Activated CD4-positive, alpha-beta T cell treated with anti-CD3 and anti-CD28 coated beads for 24 hours (primary cell): ENCODE data around the gene RNF8.
"Not testable (repeated sequence)": the region's sequence is repeated elsewhere in the genome, so short reads cannot be mapped to it uniquely, and the experiment has no call there.

ENCODE experiments used
- DNase-seq, 2 donors: peaks; one replicate each; pipeline ENCODE4 v3.0.0-alpha.2; 2020; ENCODE audit warnings: low read depth in 2 of 2

Gene RNF8, protein sequence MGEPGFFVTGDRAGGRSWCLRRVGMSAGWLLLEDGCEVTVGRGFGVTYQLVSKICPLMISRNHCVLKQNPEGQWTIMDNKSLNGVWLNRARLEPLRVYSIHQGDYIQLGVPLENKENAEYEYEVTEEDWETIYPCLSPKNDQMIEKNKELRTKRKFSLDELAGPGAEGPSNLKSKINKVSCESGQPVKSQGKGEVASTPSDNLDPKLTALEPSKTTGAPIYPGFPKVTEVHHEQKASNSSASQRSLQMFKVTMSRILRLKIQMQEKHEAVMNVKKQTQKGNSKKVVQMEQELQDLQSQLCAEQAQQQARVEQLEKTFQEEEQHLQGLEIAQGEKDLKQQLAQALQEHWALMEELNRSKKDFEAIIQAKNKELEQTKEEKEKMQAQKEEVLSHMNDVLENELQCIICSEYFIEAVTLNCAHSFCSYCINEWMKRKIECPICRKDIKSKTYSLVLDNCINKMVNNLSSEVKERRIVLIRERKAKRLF

DNA sequence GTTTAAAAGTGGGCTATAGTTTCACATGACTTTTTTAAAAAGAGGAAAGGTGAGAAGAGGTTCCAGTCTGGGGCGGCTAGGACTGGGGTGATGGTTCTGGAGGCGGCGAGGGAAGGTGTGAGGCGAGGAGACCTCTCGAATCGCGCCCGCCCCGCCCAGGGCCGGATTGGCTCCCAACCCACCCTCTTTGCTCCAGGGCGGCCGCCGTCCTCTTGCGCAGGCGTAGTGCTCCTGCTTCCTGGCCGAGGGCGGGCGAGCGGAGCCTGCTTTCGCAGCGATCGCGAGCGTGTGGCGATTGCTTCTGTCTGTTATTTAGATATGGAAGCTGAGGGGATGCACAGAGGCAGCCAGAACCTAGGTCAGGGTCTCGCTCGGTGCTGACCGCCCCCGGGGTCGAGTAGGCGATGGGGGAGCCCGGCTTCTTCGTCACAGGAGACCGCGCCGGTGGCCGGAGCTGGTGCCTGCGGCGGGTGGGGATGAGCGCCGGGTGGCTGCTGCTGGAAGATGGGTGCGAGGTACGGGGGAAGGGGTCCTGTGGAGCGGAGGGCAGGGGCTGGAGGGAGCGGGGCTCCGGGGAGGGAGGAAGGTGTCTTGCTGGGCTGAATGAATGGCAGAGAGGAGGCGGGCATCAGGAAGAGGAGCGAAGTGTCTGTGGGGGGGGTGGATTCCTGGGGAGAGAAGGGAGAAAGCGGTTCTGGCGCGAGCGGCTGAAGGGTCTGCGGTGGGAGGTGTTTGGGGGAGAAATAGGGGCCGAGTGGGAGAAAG is at the start of gene RNF8:
Gene RNF8 (plus strand): TSS at position 223 of the 765 bp plus-strand sequence. CDS start 182 bp downstream, at position 405.
- peak; percentile 86 to 90 for DNase-seq

DNA sequence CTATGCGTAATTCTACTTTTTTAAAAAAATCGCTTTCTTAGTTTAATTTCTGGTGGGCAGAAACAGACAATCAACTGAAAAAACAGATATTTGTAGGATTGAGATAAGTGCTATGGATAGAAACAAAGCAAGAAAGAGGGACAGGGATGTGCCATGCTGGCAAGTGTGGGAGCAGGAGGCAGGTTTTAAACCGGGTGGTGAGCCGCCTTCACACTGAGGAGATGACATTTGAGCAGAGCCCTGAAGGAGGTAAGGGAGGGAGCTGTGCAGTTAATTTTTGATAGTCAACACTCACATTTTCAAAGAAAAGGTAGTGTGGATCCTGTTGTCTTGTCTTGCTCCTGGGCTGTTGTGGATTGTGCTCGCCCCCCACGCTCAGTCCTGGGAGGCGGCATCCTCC is 49.0 kb upstream of the RNF8 start:
- DNase-seq = no peak

DNA sequence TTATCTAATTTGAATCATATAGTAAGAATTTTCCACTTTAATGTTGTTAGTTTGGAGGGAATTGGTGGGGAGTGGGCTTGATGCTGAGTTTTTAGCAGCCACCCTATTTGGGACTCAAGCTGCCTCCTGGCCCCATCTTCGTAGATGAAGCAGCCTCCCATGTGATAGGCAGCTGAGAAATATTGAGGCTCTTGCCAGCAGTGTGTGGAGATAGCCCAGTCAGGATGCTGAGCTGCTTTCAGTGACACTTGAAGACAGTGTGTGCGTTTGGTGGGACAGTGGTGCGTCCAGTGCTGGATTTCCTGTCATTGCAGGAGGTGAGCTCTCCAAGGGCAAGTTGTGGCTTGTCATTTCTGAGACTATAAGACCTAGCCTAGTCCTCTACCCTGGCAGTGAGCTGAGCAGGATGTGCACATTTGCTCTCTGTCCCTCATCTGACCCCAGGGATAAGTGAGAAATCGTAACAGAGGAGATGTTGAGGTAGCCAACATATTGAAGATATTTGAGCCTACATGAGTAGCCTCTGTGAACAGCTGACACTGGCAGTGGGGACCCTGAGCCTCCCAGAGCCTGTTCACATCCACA is 47.9 kb upstream of the RNF8 start:
- DNase-seq = no peak

DNA sequence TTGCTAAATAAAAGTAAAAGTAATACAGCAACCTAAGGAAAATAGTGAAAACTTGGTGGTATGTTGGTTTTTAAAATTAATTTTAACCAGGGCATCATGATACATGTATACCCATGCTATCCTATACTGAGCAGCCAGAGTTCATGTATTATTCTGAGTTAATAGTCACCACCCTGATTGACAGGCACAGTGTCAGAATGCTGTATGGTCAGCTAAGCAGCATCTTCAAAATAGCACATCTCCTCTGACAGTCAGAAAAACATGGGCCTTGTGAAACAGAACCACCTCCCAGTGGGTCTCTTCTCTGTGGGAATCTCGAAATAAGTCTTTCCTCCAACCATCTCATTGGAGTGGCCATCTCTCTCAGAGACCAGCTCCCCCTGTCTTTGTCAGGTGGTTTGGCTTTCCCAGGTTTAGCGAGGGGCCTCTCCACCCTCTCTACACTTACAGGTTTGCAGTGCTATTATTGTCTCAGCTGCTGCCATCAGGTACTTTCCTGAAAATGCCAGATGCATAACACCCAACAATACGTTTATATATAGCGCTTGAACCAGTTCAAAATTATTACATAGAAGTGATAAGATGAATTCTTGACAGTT is 47.1 kb upstream of the RNF8 start:
- no peak for DNase-seq

DNA sequence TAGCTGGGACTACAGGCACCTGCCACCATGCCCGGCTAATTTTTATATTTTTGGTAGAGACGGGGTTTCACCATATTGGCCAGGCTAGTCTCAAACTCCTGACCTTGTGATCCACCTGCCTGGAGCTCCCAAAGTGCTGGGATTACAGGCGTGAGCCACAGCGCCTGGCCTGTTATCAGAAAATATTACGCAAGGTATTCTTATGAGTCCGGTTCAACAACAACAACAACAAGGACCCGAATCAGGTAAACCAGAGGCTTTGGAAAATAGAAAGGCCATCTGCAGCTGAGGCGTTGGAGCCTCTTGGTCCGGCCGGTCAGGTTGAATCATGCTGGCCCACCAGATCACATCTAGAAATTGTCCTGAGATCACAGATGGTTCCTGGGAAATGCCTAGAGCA is 46.3 kb upstream of the RNF8 start:
- not testable (repeated sequence) for DNase-seq

DNA sequence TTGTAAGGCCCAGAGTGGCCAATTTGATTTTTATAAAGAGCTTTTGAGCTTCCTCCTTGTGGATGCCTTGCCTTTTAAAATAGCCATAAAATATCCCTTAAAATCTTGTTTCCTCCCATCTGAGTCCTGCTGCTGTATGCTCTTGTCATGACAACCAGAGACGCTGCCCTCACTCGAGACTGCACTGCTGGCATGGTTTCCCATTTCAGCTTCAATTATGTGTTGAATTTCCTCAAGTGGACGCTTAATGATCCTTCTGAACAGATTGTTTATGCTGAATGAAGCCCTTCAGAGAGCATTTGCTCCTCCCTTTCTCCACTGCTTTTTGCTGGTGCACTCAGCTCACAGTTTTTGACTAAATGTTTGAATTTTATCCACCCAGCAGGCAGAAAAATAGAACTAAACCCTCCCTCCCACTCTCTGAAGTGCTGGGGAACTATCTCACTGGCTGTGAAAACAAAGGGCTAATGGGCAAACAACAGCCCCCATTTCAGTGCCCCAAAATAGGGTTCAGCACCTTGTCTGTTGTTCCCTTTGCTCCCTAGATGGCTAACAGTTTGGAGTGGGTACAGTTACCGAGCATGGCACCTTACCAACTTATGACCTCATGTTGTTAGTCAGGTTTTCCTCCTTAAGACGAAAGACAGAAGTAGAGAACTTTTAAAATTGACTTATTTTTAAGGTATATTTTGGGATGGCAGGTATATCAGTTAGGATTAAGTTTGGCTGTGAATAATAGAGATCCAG is 45.5 kb upstream of the RNF8 start:
- no peak for DNase-seq

DNA sequence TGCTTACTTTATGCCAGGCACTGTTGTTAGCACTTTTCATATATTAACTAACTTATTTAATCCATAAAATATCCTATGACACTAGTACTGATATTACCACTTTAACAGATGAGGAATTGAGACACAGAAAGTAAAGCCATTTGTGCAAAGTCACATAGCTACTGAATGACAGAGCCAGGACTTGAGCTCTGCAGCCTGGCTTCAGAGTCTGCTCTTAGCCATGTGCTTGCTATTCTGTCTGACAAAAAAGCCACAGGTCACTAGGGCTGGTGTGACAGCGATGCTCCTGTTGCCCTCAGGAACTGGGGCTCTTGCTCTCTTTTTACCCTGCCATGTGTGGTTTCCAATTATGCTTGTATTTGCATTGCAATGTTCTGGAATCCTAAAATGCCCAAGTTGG is 44.7 kb upstream of the RNF8 start:
- no peak for DNase-seq

DNA sequence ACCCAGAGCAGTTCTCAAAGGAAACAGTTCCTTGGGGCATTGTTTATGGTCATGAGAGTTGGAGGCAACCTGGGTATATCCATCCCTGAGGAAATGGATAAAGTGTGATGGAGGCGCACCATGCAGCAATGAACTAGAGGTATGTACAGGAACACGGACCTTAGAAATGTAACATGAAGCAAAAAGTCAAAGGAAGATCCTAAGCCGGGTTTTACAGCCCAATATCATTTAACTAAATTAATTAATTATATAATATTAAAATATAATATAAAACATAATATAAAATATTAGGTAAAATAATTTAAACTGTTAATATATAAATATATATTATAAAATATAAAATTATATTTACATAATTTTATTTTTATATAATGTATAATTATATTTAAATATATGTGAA is 44.1 kb upstream of the RNF8 start:
- no peak for DNase-seq

DNA sequence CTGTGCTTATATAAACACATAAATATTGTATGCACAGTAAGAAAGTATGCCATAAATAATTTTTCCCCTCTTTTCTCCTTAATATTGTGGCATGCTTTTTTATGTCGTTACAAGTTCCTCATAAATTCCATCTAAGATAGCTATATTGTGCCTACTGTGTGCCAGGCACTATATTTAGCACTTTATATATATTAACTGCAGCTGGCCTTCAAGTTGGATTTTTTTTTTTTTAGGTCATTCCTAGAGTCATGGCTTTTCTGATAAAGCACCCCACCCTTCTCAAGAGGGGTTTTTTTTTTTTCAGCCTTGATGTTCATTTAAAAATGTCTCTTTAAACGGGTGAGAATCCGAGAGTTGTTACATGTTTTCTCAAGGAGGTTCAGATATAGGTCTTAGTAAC is 42.8 kb upstream of the RNF8 start:
- no peak for DNase-seq

DNA sequence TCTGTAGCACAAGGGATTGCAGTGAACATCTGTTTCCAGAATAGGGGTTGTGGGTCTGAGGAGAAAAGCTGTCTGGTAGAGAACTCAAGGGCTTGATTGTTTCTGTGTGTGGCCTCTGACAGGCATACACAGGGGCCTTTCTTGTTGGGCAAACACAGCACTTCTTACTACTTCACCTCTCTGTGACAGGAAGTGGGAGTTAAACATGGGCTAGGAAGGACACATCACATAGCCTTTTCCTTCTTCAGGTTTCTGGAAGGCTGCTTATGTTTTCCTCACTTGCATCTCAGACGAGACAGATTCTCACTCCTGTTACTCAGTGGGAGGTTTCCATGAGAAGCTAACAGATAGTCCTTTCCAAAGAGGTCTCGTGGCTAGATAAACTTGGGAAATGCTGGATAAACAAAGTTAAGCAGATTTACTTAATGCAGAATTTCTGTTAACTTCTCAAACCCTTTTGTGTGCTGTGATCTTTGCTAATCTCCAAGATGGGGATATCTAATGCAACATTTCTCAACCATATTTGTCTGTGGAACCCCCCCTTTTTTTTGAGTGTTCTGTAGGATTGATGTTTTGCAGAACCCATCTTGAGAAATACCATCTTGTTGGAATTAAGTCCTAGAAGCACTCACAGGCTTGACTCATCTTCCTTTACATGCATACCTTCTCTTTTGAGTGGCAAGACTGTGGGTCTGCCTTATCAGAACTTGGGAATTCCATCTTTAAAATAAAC is 41.9 kb upstream of the RNF8 start:
- no peak for DNase-seq

DNA sequence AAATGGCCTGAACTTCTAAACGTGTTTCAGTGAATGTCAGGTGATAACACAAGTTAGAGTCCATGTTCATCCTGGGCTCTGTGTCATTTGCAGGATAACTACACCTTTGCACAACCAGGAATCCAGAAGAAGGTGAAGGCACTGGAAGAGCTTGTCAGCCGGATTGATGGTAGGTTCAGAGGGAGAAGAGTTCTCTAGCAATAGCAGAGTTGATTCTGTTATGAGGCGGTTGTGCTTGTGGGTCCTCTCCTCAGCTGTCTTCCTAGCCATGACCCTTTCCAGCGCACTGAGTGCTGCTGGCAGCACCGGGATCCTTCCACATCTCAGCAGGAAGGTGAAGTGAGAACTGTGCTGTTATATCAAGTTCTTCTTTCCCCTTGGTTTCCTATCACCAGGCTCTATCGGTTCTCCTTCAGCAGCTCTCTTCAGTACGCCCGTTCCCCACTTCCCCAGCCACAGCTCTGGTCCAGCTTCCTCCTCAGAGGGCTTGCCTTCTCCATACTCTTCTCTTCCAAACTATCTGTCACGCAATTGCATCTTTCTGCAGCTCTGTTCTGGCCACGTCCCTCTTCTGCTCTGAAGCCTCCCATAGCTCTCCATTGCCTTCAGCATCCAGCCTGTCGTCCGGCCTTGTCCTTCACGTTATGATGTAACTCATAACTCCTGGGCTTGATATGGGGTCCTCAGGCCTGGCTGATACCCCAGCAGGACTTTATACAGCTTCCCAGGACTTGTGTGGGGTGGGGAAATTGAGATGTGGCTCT is 39.9 kb upstream of the RNF8 start:
- DNase-seq = no peak

DNA sequence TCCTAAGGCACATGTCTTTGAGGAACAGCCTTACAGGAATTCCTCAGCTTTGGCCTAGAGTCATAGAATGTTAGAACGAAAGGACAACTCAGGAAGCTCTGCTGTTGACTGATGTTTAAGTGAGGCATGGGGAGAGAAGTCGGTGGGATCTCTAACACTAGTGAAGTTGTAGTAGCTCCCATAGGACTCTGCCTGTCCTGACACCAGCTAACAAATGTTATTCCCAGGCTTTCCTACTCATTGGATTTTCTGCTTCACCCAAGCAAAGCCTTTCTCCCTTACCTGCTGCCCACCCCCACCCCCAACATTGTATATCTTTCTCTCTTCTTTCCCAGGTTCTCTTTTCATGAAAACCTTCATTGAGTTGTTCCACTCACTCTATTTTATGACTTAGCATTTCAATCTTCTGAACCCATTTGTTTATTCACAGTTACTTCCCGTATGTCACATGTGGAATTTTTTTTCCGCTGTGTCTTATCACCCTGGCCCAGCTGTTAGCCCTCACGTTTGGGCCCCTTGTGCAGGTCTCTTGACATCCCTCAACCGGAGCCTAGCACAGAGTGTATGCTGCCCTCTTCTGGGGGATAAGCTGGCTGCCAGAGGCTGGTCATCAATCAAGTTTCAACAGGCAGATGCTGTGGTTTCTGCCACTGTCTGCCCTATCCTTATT is 39.2 kb upstream of the RNF8 start:
- DNase-seq = peak in 1 of 2 donors; percentile 22

DNA sequence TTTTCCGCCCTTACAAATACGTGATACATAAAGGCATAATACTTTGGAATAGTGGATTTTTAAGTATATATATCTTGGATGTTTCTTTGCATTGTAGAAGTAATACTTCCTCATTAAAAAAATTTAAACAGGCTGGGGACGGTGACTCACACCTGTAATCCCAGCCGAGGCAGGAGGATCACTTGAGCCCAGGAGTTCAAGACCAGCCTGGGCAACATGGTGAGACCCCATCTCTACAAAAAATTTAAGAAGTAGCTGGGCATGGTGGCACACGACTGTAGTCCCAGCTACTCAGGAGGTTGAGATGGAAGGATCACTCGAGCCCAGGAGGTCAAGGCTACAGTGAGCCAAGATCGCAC is 38.6 kb upstream of the RNF8 start:
- no peak for DNase-seq

DNA sequence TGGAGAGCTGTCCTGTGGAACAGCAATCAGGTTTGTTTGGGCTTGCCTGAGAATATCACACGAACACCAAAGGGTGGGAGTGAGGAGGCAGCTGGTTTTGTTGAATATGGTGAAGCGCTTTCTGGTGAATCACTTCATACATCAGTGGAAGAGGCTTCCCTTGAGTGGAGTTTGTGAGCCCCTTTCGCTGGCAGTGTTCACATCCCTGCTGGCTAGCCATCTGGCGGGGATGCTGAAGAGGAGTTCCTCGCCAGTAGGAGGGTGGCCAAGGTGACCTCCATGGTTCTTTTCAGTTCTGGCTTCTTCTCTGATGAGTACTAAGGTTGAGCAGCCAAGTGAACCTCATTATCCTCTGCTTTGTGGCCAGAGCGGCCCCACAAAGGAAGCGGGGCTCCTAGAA is 37.7 kb upstream of the RNF8 start:
- DNase-seq = no peak

DNA sequence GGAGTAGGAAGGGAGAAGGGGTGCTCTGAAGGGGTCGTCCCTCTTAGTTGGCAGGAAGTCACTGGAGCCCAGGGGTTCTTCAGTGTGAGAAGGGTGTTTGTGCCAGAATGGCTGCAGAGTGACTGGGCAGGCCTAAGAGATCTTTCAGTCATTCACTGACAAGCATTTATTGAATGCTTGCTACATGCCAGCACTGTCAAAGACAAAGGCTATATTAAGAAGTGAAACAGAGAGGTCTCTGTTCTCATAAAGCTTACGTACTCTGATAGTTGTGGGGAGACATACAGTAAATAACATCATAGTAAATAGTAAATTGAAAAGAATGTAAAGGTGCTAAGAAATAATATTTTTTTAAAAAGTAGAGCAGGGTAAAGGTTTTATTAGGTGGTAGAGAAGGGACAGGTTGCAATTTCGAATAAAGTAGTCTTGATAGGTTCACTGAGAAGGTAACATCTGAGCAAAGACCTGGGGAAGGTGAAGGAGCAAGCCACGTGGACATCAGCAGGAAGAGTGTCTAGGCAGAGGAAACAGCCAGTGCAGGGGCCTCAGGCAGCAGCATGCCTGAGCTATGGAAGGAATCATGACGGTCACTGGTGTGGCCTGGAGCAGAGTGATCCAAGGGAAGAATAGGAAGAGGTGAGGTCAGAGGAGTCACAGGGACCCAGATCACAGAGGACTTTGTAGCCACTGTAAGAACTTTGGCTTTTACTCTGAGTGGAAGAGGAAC is 36.3 kb upstream of the RNF8 start:
- DNase-seq = no peak

DNA sequence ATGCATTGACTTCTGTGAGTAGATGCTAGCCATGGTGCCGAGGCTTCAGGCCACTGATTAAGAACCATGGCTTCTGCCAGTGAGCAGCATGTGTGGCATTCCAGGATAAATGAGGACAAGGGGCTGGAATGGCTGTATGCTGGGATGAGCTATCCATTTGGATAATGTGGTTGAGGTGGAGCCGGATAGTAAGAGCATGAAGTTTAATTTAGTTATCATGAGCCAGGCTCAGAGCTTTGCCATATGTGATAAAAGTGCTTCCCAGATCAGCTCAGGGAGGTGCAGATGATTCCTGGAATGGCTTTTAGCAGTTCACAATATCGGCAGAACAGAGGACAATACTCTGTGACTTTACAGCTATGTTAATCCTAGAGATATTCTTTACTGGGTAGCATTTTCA is 34.6 kb upstream of the RNF8 start:
- DNase-seq = no peak

DNA sequence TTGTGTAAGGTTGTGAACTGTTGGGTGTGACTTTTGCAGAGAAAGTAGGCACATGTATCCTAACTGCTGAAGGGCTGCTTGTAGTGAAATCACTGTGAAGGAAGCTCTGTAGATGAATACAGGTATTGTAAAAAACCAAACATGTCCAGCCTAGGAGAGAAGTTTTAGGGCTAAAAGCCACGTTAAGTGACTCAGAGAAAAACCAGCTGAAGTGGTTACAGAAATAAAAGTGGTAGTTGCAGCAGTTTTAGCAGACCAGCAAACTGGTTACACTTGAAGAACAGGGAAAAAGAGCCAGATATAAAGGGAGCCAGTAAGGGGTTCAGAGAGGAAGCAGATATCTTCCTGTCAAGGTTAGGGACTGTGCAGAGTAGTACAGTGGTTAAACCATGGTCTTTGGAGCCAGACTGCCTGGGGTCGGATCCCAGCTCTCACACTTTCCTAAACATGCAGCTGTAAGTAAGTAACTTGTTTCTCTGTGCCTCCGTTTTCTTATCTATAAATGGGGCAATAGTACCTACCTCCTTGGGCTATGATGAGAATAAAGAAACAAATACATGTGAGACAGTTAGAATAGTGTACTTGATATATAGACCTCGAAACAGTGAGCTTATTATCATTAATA is 33.8 kb upstream of the RNF8 start:
- no peak for DNase-seq

DNA sequence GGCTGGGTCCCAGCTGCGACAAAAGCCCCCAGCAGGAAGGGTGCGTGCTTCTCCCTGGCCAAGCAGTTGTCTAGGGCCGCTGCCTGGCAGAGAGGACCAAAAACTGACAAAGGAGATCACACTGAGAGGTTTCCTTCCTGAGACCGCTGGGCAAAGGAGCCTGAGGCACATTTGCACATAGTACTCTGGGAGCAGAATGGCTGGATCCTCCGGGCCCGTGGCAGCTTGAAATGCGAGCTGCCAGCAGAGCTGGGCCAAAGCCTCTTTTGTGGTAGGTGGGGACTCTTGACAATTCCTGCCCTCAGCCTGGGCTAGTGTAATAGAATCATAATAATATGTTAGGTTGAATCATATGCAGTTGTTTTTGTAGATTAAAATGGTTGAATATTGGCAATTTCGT is 33.1 kb upstream of the RNF8 start:
- DNase-seq = no peak
